Muscle of leg (tissue), 11 donors: Measurements from ENCODE around the gene PHACTR3. TPM values are rescaled to one million over a fixed set of nuclear protein-coding genes. Genes with fewer than 3 reads are reported as not detected.

Source experiments
- DNase-seq: peaks from one replicate; pipeline ENCODE4 v3.0.0; 2013
- H3K27ac ChIP-seq: one replicate; pipeline ENCODE4 v1.5.1; 2013; ENCODE audit warnings: mild to moderate bottlenecking, low read length, control low read depth
- H3K27me3 ChIP-seq: one replicate; pipeline ENCODE4 v1.6.1; 2013; ENCODE audit warnings: low read length; ENCODE audit not compliant: control insufficient read depth, insufficient read depth
- H3K36me3 ChIP-seq: one replicate; pipeline ENCODE4 v1.6.1; 2013; ENCODE audit warnings: low read length; ENCODE audit not compliant: control insufficient read depth, insufficient read depth
- H3K4me1 ChIP-seq: one replicate; pipeline ENCODE4 v1.6.1; 2013; ENCODE audit warnings: low read length; ENCODE audit not compliant: control insufficient read depth, insufficient read depth
- H3K4me3 ChIP-seq: one replicate; pipeline ENCODE4 v1.5.1; 2013; ENCODE audit warnings: low read length, control low read depth
- H3K9me3 ChIP-seq: replicated peaks from 2 replicates; pipeline ENCODE4 v1.6.1; 2013; ENCODE audit warnings: low read depth, low read length; ENCODE audit not compliant: control insufficient read depth
- WGBS: methylation state at CpG from one replicate; pipeline ENCODE4 v1.1.5; 2013; ENCODE audit warnings: missing lambda C conversion rate; ENCODE audit not compliant: insufficient coverage; 5-methylcytosine and 5-hydroxymethylcytosine counted together
- polyA plus RNA-seq, 8 donors: library from polyadenylated mRNA; unstranded; fragments of 120-200 nt; gene quantifications; one replicate each; pipeline versions ENCODE4 v1.2.1 to v1.2.3, GENCODE V29; 2013; ENCODE audit warnings: inconsistent platforms in 1 of 8, low replicate concordance in 1 of 8; ENCODE audit not compliant: insufficient read length in 8 of 8, insufficient read depth in 1 of 8
- total RNA-seq: library from RNA; stranded (reverse); fragments of 120-200 nt; gene quantifications from one replicate; pipeline ENCODE4 v1.2.4, GENCODE V29; 2013

The PHACTR3 gene
- total and polyA plus RNA-seq, 9 donors = 4.7 to 17.0 (median 9.9) TPM

GRCh38 chr20:59774921-59775686 is 170.8 kb downstream of the PHACTR3 start:
- no peaks in the 10 kb centered on the region for H3K9me3 ChIP-seq
- H3K4me1 ChIP-seq = peaks cover 18% of the 10 kb centered on the region
- no peaks in the 10 kb centered on the region for H3K36me3 ChIP-seq
- WGBS = 73% methylated on average over 18 of the region's 23 CpGs
- no peak overlapping the region for H3K4me3 ChIP-seq
- H3K27ac ChIP-seq = no peak overlapping the region
- peaks cover 2% of the 10 kb centered on the region for H3K27me3 ChIP-seq
- no peak for DNase-seq

GRCh38 chr20:59775687-59776055 is 171.3 kb downstream of the PHACTR3 start:
- no peaks in the 10 kb centered on the region for H3K9me3 ChIP-seq
- WGBS = 69% methylated on average over 4 of the region's 4 CpGs
- H3K4me1 ChIP-seq = peaks cover 18% of the 10 kb centered on the region
- H3K27ac ChIP-seq = no peak overlapping the region
- H3K36me3 ChIP-seq = no peaks in the 10 kb centered on the region
- DNase-seq = no peak
- no peak overlapping the region for H3K4me3 ChIP-seq
- peaks cover 2% of the 10 kb centered on the region for H3K27me3 ChIP-seq

GRCh38 chr20:59776059-59776603 is 171.8 kb downstream of the PHACTR3 start:
- Histone ChIP-seq H3K9me3 (no peaks in the 10 kb centered on the region), H3K27me3 (peaks cover 2% of the 10 kb centered on the region), H3K4me1 (peaks cover 13% of the 10 kb centered on the region), H3K4me3 (no peak overlapping the region), H3K27ac (no peak overlapping the region), H3K36me3 (no peaks in the 10 kb centered on the region)
- WGBS = 70% methylated on average over 6 of the region's 8 CpGs
- DNase-seq = no peak

- no peaks in the 10 kb centered on the region for H3K9me3 ChIP-seq
- no peak overlapping the region for H3K27ac ChIP-seq
- WGBS = 61% methylated on average over 10 of the region's 13 CpGs
- DNase-seq = no peak
- no peak overlapping the region for H3K4me3 ChIP-seq
- H3K36me3 ChIP-seq = no peaks in the 10 kb centered on the region
- peaks cover 2% of the 10 kb centered on the region for H3K27me3 ChIP-seq
- H3K4me1 ChIP-seq = peaks cover 8% of the 10 kb centered on the region
These were observed 172.4 kb downstream of the PHACTR3 start for GRCh38 chr20:59776626-59777330.

- WGBS = 72% methylated on average over 2 of the region's 3 CpGs
- no peaks in the 10 kb centered on the region for H3K9me3 ChIP-seq
These were observed 173.0 kb downstream of the PHACTR3 start for GRCh38 chr20:59777331-59777725.

GRCh38 chr20:59777814-59778575 is 173.7 kb downstream of the PHACTR3 start:
- no peak overlapping the region for H3K4me3 ChIP-seq
- H3K4me1 ChIP-seq = no peaks in the 10 kb centered on the region

More at GRCh38 chr20:59777331-59777725, 173.0 kb downstream of the PHACTR3 start:
- Histone ChIP-seq H3K4me1 (peaks cover 3% of the 10 kb centered on the region), H3K27ac (no peak overlapping the region), H3K4me3 (no peak overlapping the region), H3K27me3 (peaks cover 2% of the 10 kb centered on the region), H3K36me3 (no peaks in the 10 kb centered on the region)
- no peak for DNase-seq

GRCh38 chr20:59778615-59779200 is 174.4 kb downstream of the PHACTR3 start:
- Histone ChIP-seq H3K4me1 (peaks cover 4% of the 10 kb centered on the region), H3K4me3 (no peak overlapping the region), H3K36me3 (no peaks in the 10 kb centered on the region), H3K9me3 (no peaks in the 10 kb centered on the region), H3K27me3 (peaks cover 2% of the 10 kb centered on the region), H3K27ac (no peak overlapping the region)
- 71% methylated on average over 10 of the region's 12 CpGs for WGBS
- DNase-seq = no peak

More at GRCh38 chr20:59777814-59778575, 173.7 kb downstream of the PHACTR3 start:
- DNase-seq = no peak
- Histone ChIP-seq H3K27me3 (peaks cover 2% of the 10 kb centered on the region), H3K27ac (no peak overlapping the region), H3K9me3 (no peaks in the 10 kb centered on the region), H3K36me3 (no peaks in the 10 kb centered on the region)
- WGBS = 82% methylated on average over 19 of the region's 19 CpGs

- DNase-seq = no peak
- Histone ChIP-seq H3K4me3 (no peak overlapping the region), H3K4me1 (peaks cover 12% of the 10 kb centered on the region), H3K27me3 (no peaks in the 10 kb centered on the region), H3K27ac (no peak overlapping the region), H3K9me3 (no peaks in the 10 kb centered on the region), H3K36me3 (no peaks in the 10 kb centered on the region)
- WGBS = 81% methylated on average over 7 of the region's 10 CpGs
These were observed 175.5 kb downstream of the PHACTR3 start for GRCh38 chr20:59779656-59780380.

- Histone ChIP-seq H3K4me3 (no peak overlapping the region), H3K27me3 (no peaks in the 10 kb centered on the region), H3K9me3 (no peaks in the 10 kb centered on the region), H3K27ac (no peak overlapping the region), H3K4me1 (peaks cover 20% of the 10 kb centered on the region), H3K36me3 (no peaks in the 10 kb centered on the region)
- WGBS = 86% methylated on average over 10 of the region's 12 CpGs
- DNase-seq = no peak
These were observed 176.3 kb downstream of the PHACTR3 start for GRCh38 chr20:59780494-59781185.
